ENCODE data around the gene FGFR4. TPM values are rescaled to one million over a fixed set of nuclear protein-coding genes. Genes with fewer than 3 reads are reported as not detected.

Gene FGFR4
- total and polyA plus RNA-seq, 10 donors: 5.2 to 41.6 (median 23.0) TPM

- intact Hi-C loops (cut with DNase I; ENCODE audit: low total_unique reads): no loop called here
- Histone ChIP-seq H3K27ac (no peak overlapping the region), H3K27me3 (replicated peaks in 1 of 7) (no peaks in the 10 kb centered on the region), H3K4me3 (no peak overlapping the region), H3K9me3 (no peaks in the 10 kb centered on the region), H3K4me1 (peaks cover 0 to 12% (median under 1%) of the 10 kb centered on the region in 6 donors), H3K36me3 (peaks cover 0 to 86% (median 48%) of the 10 kb centered on the region in 6 donors)
- 93 to 100% (median 97%) methylated on average over 2 of the region's 2 CpGs for WGBS, 5 donors
- DNase-seq: no peak
- TF ChIP-seq POLR2AphosphoS5 (IDR thresholded peaks at IDR 0.05): no peak
- no peak for TF ChIP-seq CTCF (IDR thresholded peaks at IDR 0.05 in 8 of 11, conservative IDR thresholded peaks at IDR 0.05 in 3 of 11)
- no peak for TF ChIP-seq POLR2A (IDR thresholded peaks at IDR 0.05)
Measured at GRCh38 chr5:177041936-177042335, 44.8 kb upstream of the FGFR4 start.

GRCh38 chr5:177043114-177043513 lies 43.6 kb upstream of the FGFR4 start:
- 94 to 99% (median 96%) methylated on average over 6 of the region's 6 CpGs for WGBS, 5 donors
- no peaks in the 10 kb centered on the region for H3K9me3 ChIP-seq
- TF ChIP-seq CTCF (IDR thresholded peaks at IDR 0.05 in 8 of 11, conservative IDR thresholded peaks at IDR 0.05 in 3 of 11) (no peak), POLR2A (IDR thresholded peaks at IDR 0.05) (no peak), POLR2AphosphoS5 (IDR thresholded peaks at IDR 0.05) (no peak)
- H3K36me3 ChIP-seq: peaks cover 0 to 93% (median 52%) of the 10 kb centered on the region in 6 donors
- intact Hi-C loops (cut with DNase I; ENCODE audit: low total_unique reads): no loop called here
- peaks cover 0 to 5% (median 0%) of the 10 kb centered on the region in 6 donors for H3K4me1 ChIP-seq
- H3K27me3 ChIP-seq (replicated peaks in 1 of 7): no peaks in the 10 kb centered on the region
- no peak overlapping the region for H3K4me3 ChIP-seq
- no peak for DNase-seq
- no peak overlapping the region for H3K27ac ChIP-seq

GRCh38 chr5:177043958-177044357 lies 42.8 kb upstream of the FGFR4 start:
- Histone ChIP-seq H3K27me3 (replicated peaks in 1 of 7) (no peaks in the 10 kb centered on the region), H3K36me3 (peaks cover 0 to 100% (median 56%) of the 10 kb centered on the region in 6 donors), H3K4me1 (no peaks in the 10 kb centered on the region), H3K4me3 (no peak overlapping the region), H3K27ac (no peak overlapping the region), H3K9me3 (no peaks in the 10 kb centered on the region)
- intact Hi-C loops (cut with DNase I; ENCODE audit: low total_unique reads): no loop called here
- TF ChIP-seq POLR2A (IDR thresholded peaks at IDR 0.05) (no peak), POLR2AphosphoS5 (IDR thresholded peaks at IDR 0.05) (no peak), CTCF (IDR thresholded peaks at IDR 0.05 in 8 of 11, conservative IDR thresholded peaks at IDR 0.05 in 3 of 11) (no peak)
- DNase-seq: no peak
- 57 to 80% (median 61%) methylated on average over 1 of the region's 1 CpG for WGBS, 5 donors

GRCh38 chr5:177044641-177045040 lies 42.1 kb upstream of the FGFR4 start:
- intact Hi-C loops (cut with DNase I; ENCODE audit: low total_unique reads): no loop called here
- H3K9me3 ChIP-seq: no peaks in the 10 kb centered on the region
- no peaks in the 10 kb centered on the region for H3K27me3 ChIP-seq (replicated peaks in 1 of 7)
- 92 to 100% (median 97%) methylated on average over 1 of the region's 1 CpG for WGBS, 5 donors
- no peak overlapping the region for H3K27ac ChIP-seq
- TF ChIP-seq POLR2AphosphoS5 (IDR thresholded peaks at IDR 0.05): no peak
- no peak for TF ChIP-seq POLR2A (IDR thresholded peaks at IDR 0.05)
- no peak for TF ChIP-seq CTCF (IDR thresholded peaks at IDR 0.05 in 8 of 11, conservative IDR thresholded peaks at IDR 0.05 in 3 of 11)
- no peak for DNase-seq
- peaks cover 0 to 100% (median 60%) of the 10 kb centered on the region in 6 donors for H3K36me3 ChIP-seq
- H3K4me1 ChIP-seq: no peaks in the 10 kb centered on the region
- no peak overlapping the region for H3K4me3 ChIP-seq
